Glutamatergic neuron (in vitro differentiated cells): ENCODE data around the gene ISCA1. TPM values are rescaled to one million over a fixed set of nuclear protein-coding genes. Genes with fewer than 3 reads are reported as not detected.

Experiments used
- DNase-seq: peaks from one replicate; pipeline ENCODE4 v3.0.0; 2022
- H3K27ac Mint-ChIP-seq: one replicate; pipeline ENCODE4 v1.8.0; 2020; ENCODE audit warnings: mild to moderate bottlenecking, mixed read lengths, inconsistent platforms; ENCODE audit not compliant: unreplicated experiment
- H3K27me3 Mint-ChIP-seq: one replicate; pipeline ENCODE4 v1.8.0; 2020; ENCODE audit warnings: mild to moderate bottlenecking, moderate library complexity, mixed read lengths, inconsistent platforms; ENCODE audit not compliant: unreplicated experiment
- H3K36me3 Mint-ChIP-seq: one replicate; pipeline ENCODE4 v1.8.0; 2020; ENCODE audit warnings: mild to moderate bottlenecking, mixed read lengths, inconsistent platforms; ENCODE audit not compliant: unreplicated experiment
- H3K4me1 Mint-ChIP-seq: one replicate; pipeline ENCODE4 v1.8.0; 2020; ENCODE audit warnings: mild to moderate bottlenecking, low read depth, mixed read lengths, inconsistent platforms; ENCODE audit not compliant: unreplicated experiment
- H3K4me3 Mint-ChIP-seq: one replicate; pipeline ENCODE4 v1.8.0; 2020; ENCODE audit warnings: mild to moderate bottlenecking, mixed read lengths, inconsistent platforms; ENCODE audit not compliant: unreplicated experiment
- H3K9me3 Mint-ChIP-seq: one replicate; pipeline ENCODE4 v1.8.0; 2020; ENCODE audit warnings: mild to moderate bottlenecking, moderate library complexity, mixed read lengths, inconsistent platforms; ENCODE audit not compliant: unreplicated experiment
- CTCF ChIP-seq: fragments of 200-600 bp; sonication (generic); IDR thresholded peaks from one replicate; pipeline ENCODE4 v1.5.0; 2021; ENCODE audit not compliant: partially characterized antibody, unreplicated experiment
- total RNA-seq: library from RNA; stranded (reverse); fragmentation: NEBNext Ultra II Directional; extraction: Animal tissue kit (Norgen Biotek cat#: 25700); gene quantifications from one replicate; pipeline ENCODE4 v1.2.1, GENCODE V29; 2021; ENCODE audit not compliant: unreplicated experiment

Gene ISCA1
- total RNA-seq, 1 donor from 2014 or later = 60.8 TPM

GRCh38 chr9:86280580-86280979 is 1.8 kb downstream of the ISCA1 start:
- Mint-ChIP-seq H3K4me1 (peaks cover 29% of the 10 kb centered on the region), H3K9me3 (peaks cover 12% of the 10 kb centered on the region), H3K27me3 (no peaks in the 10 kb centered on the region), H3K36me3 (no peaks in the 10 kb centered on the region), H3K4me3 (peak overlapping the region; percentile 97), H3K27ac (peak overlapping the region; percentile 97)
- no peak for TF ChIP-seq CTCF
- DNase-seq = no peak

GRCh38 chr9:86279839-86280238 is 2.5 kb downstream of the ISCA1 start:
- peak overlapping the region; percentile 81 for H3K4me3 Mint-ChIP-seq
- H3K27ac Mint-ChIP-seq = no peak overlapping the region
- H3K27me3 Mint-ChIP-seq = no peaks in the 10 kb centered on the region
- TF ChIP-seq CTCF = no peak
- peaks cover 12% of the 10 kb centered on the region for H3K9me3 Mint-ChIP-seq
- no peaks in the 10 kb centered on the region for H3K36me3 Mint-ChIP-seq
- DNase-seq = no peak
- peaks cover 29% of the 10 kb centered on the region for H3K4me1 Mint-ChIP-seq

GRCh38 chr9:86277072-86277471 is 5.3 kb downstream of the ISCA1 start:
- H3K27me3 Mint-ChIP-seq = no peaks in the 10 kb centered on the region
- TF ChIP-seq CTCF = no peak

GRCh38 chr9:86275962-86276361 is 6.4 kb downstream of the ISCA1 start:
- Mint-ChIP-seq H3K36me3 (no peaks in the 10 kb centered on the region), H3K4me1 (peaks cover 17% of the 10 kb centered on the region), H3K27ac (no peak overlapping the region), H3K27me3 (no peaks in the 10 kb centered on the region), H3K9me3 (no peaks in the 10 kb centered on the region), H3K4me3 (no peak overlapping the region)
- peak; percentile 36 for TF ChIP-seq CTCF
- no peak for DNase-seq

More at GRCh38 chr9:86277072-86277471, 5.3 kb downstream of the ISCA1 start:
- Mint-ChIP-seq H3K9me3 (peaks cover 6% of the 10 kb centered on the region), H3K4me3 (no peak overlapping the region), H3K4me1 (peaks cover 22% of the 10 kb centered on the region), H3K27ac (no peak overlapping the region), H3K36me3 (no peaks in the 10 kb centered on the region)
- no peak for DNase-seq

GRCh38 chr9:86274821-86275643 is 7.3 kb downstream of the ISCA1 start:
- Mint-ChIP-seq H3K27me3 (no peaks in the 10 kb centered on the region), H3K4me1 (peaks cover 15% of the 10 kb centered on the region)
- no peak for DNase-seq

More at GRCh38 chr9:86274821-86275643, 7.3 kb downstream of the ISCA1 start:
- Mint-ChIP-seq H3K27ac (no peak overlapping the region), H3K36me3 (no peaks in the 10 kb centered on the region), H3K9me3 (no peaks in the 10 kb centered on the region), H3K4me3 (no peak overlapping the region)
- no peak for TF ChIP-seq CTCF
